Activated CD8-positive, alpha-beta T cell treated with anti-CD3 and anti-CD28 coated beads for 36 hours (primary cell): Measurements from ENCODE around the gene ZNF518A. TPM values are rescaled to one million over a fixed set of nuclear protein-coding genes. Genes with fewer than 3 reads are reported as not detected.

Experiments
- ATAC-seq: fragments of 200-7000 bp; cut with Tn5 transposase; one replicate; pipeline ENCODE4 v1.10.0; 2021; ENCODE audit warnings: mild to moderate bottlenecking, moderate library complexity
- CTCF ChIA-PET: fragments of 350-600 bp; sonication (Branson Sonifier 250); formaldehyde crosslinking; loops from one replicate; lab custom pipeline; 2021; ENCODE audit warnings: antibody characterized with exemption; lab: Charles Lee
- POLR2A ChIA-PET: fragments of 350-600 bp; sonication (Branson Sonifier 250); formaldehyde crosslinking; loops from one replicate; lab custom pipeline; 2021; ENCODE audit warnings: antibody characterized with exemption; lab: Charles Lee
- DNase-seq: peaks from one replicate; pipeline ENCODE4 v3.0.0-alpha.2; 2020
- H3K27ac Mint-ChIP-seq: one replicate; pipeline ENCODE4 v1.8.0; 2021; ENCODE audit warnings: mild to moderate bottlenecking, mixed read lengths
- H3K27me3 Mint-ChIP-seq: one replicate; pipeline ENCODE4 v1.8.0; 2021; ENCODE audit warnings: mixed read lengths
- H3K36me3 Mint-ChIP-seq: one replicate; pipeline ENCODE4 v1.8.0; 2021; ENCODE audit warnings: low read depth, mixed read lengths
- H3K4me1 Mint-ChIP-seq: one replicate; pipeline ENCODE4 v1.8.0; 2021; ENCODE audit warnings: low read depth, mixed read lengths
- H3K4me3 Mint-ChIP-seq: one replicate; pipeline ENCODE4 v1.8.0; 2021; ENCODE audit warnings: mild to moderate bottlenecking, moderate library complexity, mixed read lengths
- H3K9me3 Mint-ChIP-seq: one replicate; pipeline ENCODE4 v1.8.0; 2021; ENCODE audit warnings: mixed read lengths
- CTCF ChIP-seq: fragments of 200-600 bp; IDR thresholded peaks from one replicate; pipeline ENCODE4 v1.8.0; 2022; ENCODE audit warnings: antibody characterized with exemption, mild to moderate bottlenecking
- intact Hi-C: fragments of 100-400 bp; cut with micrococcal nuclease; formaldehyde crosslinking; loops from one replicate; pipeline ENCODE4 v1.10.0; 2022
- total RNA-seq, 2 experiments: library from RNA; stranded (reverse); gene quantifications; one replicate each; pipeline ENCODE4 v1.2.3, GENCODE V29; 2021

The ZNF518A gene
- total RNA-seq, 2 experiments from 2014 or later: 13.4 to 15.2 TPM

- Mint-ChIP-seq H3K36me3 (no peaks in the 10 kb centered on the region), H3K4me3 (no peak overlapping the region), H3K27me3 (peaks cover 1% of the 10 kb centered on the region), H3K27ac (no peak overlapping the region), H3K4me1 (no peaks in the 10 kb centered on the region), H3K9me3 (no peaks in the 10 kb centered on the region)
- ChIA-PET POLR2A (no interaction called here), CTCF (interaction anchor here (3.4 kb wide), 1 partner anchor 24 kb away, joined by 10 read pairs; no protein-coding TSS in a partner anchor)
- no peak for DNase-seq
- intact Hi-C loops: no loop called here
- ATAC-seq: no peak
- no peak for TF ChIP-seq CTCF
Observed at GRCh38 chr10:96205580-96205979, 75.5 kb downstream of the ZNF518A start.

GRCh38 chr10:96208271-96208670 is 78.2 kb downstream of the ZNF518A start:
- CTCF ChIA-PET: interaction anchor here (0.9 to 3.4 kb wide), 3 partner anchors 14 to 192 kb away, joined by 3 to 10 read pairs (median 6); no protein-coding TSS in a partner anchor
- no peaks in the 10 kb centered on the region for H3K4me1 Mint-ChIP-seq
- H3K9me3 Mint-ChIP-seq: no peaks in the 10 kb centered on the region
- POLR2A ChIA-PET: no interaction called here
- DNase-seq (no peak), ATAC-seq (no peak)
- H3K27me3 Mint-ChIP-seq: peaks cover 2% of the 10 kb centered on the region
- intact Hi-C loops: no loop called here
- no peak for TF ChIP-seq CTCF
- no peak overlapping the region for H3K4me3 Mint-ChIP-seq
- H3K27ac Mint-ChIP-seq: no peak overlapping the region
- no peaks in the 10 kb centered on the region for H3K36me3 Mint-ChIP-seq

GRCh38 chr10:96208946-96209345 is 78.8 kb downstream of the ZNF518A start:
- no peaks in the 10 kb centered on the region for H3K4me1 Mint-ChIP-seq
- no peak overlapping the region for H3K4me3 Mint-ChIP-seq
- DNase-seq: no peak
- ChIA-PET CTCF (interaction anchor here (0.9 to 3.4 kb wide), 3 partner anchors 13 to 192 kb away, joined by 3 to 10 read pairs (median 6); no protein-coding TSS in a partner anchor), POLR2A (no interaction called here)
- intact Hi-C loops: no loop called here
- TF ChIP-seq CTCF: no peak
- H3K36me3 Mint-ChIP-seq: no peaks in the 10 kb centered on the region
- H3K9me3 Mint-ChIP-seq: no peaks in the 10 kb centered on the region
- H3K27ac Mint-ChIP-seq: no peak overlapping the region
- peaks cover 3% of the 10 kb centered on the region for H3K27me3 Mint-ChIP-seq
- no peak for ATAC-seq

- ATAC-seq (no peak), DNase-seq (no peak)
- Mint-ChIP-seq H3K36me3 (no peaks in the 10 kb centered on the region), H3K9me3 (no peaks in the 10 kb centered on the region), H3K4me3 (no peak overlapping the region), H3K27ac (no peak overlapping the region), H3K4me1 (no peaks in the 10 kb centered on the region), H3K27me3 (peaks cover 4% of the 10 kb centered on the region)
- TF ChIP-seq CTCF: no peak
- intact Hi-C loops: no loop called here
- ChIA-PET CTCF (no interaction called here), POLR2A (interaction anchor here (0.6 kb wide), 1 partner anchor 200 kb away, joined by 3 read pairs; no protein-coding TSS in a partner anchor)
Observed at GRCh38 chr10:96211764-96212163, 81.7 kb downstream of the ZNF518A start.

GRCh38 chr10:96212911-96213310 is 82.8 kb downstream of the ZNF518A start:
- H3K4me1 Mint-ChIP-seq: no peaks in the 10 kb centered on the region
- no peaks in the 10 kb centered on the region for H3K36me3 Mint-ChIP-seq
- no peak for TF ChIP-seq CTCF
- H3K27ac Mint-ChIP-seq: no peak overlapping the region
- peaks cover 4% of the 10 kb centered on the region for H3K27me3 Mint-ChIP-seq
- no peaks in the 10 kb centered on the region for H3K9me3 Mint-ChIP-seq
- ChIA-PET POLR2A (no interaction called here), CTCF (interaction anchor here (1.7 to 2.0 kb wide), 2 partner anchors 10 to 16 kb away, joined by 3 to 15 read pairs; no protein-coding TSS in a partner anchor)
- ATAC-seq: no peak
- DNase-seq: no peak
- intact Hi-C loops: no loop called here
- H3K4me3 Mint-ChIP-seq: no peak overlapping the region

Other genes starting within 250 kb of the ZNF518A start
- gene CC2D2B, start 222.3 kb upstream of the ZNF518A start, total RNA-seq: under 1 TPM in 1 of 2 experiments, not detected in 1; 0.31 TPM
- gene CCNJ, start 86.7 kb upstream of the ZNF518A start, total RNA-seq: 1 to 10 TPM; 4.0 to 4.6 TPM
- under 1 TPM in 1 of 2 experiments, not detected in 1; 0.16 TPM for gene BLNK, start 141.3 kb downstream of the ZNF518A start, total RNA-seq
- not detected for gene DNTT, start 174.1 kb downstream of the ZNF518A start, total RNA-seq
- not detected for gene OPALIN, start 228.7 kb downstream of the ZNF518A start, total RNA-seq